HFFc6 (cell line): ENCODE results near the gene CUL3. TPM values are rescaled to one million over a fixed set of nuclear protein-coding genes. Genes with fewer than 3 reads are reported as not detected.

Experiments used
- DNase-seq: peaks from one replicate; pipeline ENCODE4 v3.0.0-alpha.2; 2018
- H3K27ac Mint-ChIP-seq: 2 replicates; pipeline ENCODE4 v1.8.0; 2020; ENCODE audit warnings: mild to moderate bottlenecking, mixed read lengths
- H3K27me3 Mint-ChIP-seq: 2 replicates; pipeline ENCODE4 v1.8.0; 2021; ENCODE audit warnings: mild to moderate bottlenecking, moderate library complexity, mixed read lengths; ENCODE audit not compliant: insufficient read depth
- H3K36me3 Mint-ChIP-seq: 2 replicates; pipeline ENCODE4 v1.8.0; 2021; ENCODE audit warnings: low read depth, mixed read lengths
- H3K4me1 Mint-ChIP-seq: 2 replicates; pipeline ENCODE4 v1.8.0; 2020; ENCODE audit warnings: low read depth, mixed read lengths
- H3K4me3 Mint-ChIP-seq: 2 replicates; pipeline ENCODE4 v1.8.0; 2020; ENCODE audit warnings: mild to moderate bottlenecking, moderate library complexity, mixed read lengths
- H3K9me3 Mint-ChIP-seq: 2 replicates; pipeline ENCODE4 v1.8.0; 2020; ENCODE audit warnings: mild to moderate bottlenecking, mixed read lengths
- CTCF ChIP-seq: fragments of 200-600 bp; sonication (generic); IDR thresholded peaks from 2 replicates; pipeline ENCODE4 v1.5.0; 2021; ENCODE audit warnings: antibody characterized with exemption, mild to moderate bottlenecking
- total RNA-seq, 6 experiments: library from RNA; stranded (reverse); fragmentation: NEBNext Ultra II Directional; extraction: Animal tissue kit (Norgen Biotek cat#: 25700); gene quantifications; 2 replicates in 1 of 6; 3 replicates in 5 of 6; pipeline ENCODE4 v1.2.3, GENCODE V29; 2021

The CUL3 gene
- total RNA-seq, 6 experiments from 2014 or later: 76.9 to 88.4 (median 83.3) TPM

GRCh38 chr2:224570328-224570993 is 14.7 kb downstream of the CUL3 start:
- Mint-ChIP-seq H3K27ac (peak overlapping the region; percentile 59), H3K9me3 (peaks cover 6% of the 10 kb centered on the region; the same call in 1 of the 2 replicates), H3K4me3 (no peak overlapping the region; the same call in 1 of the 2 replicates), H3K27me3 (no peaks in the 10 kb centered on the region), H3K4me1 (peaks cover 59% of the 10 kb centered on the region), H3K36me3 (peaks cover 25% of the 10 kb centered on the region)
- TF ChIP-seq CTCF: no peak
- no peak for DNase-seq

- Mint-ChIP-seq H3K9me3 (peaks cover 6% of the 10 kb centered on the region; the same call in 1 of the 2 replicates), H3K4me1 (peaks cover 51% of the 10 kb centered on the region), H3K36me3 (peaks cover 27% of the 10 kb centered on the region), H3K27me3 (no peaks in the 10 kb centered on the region), H3K4me3 (no peak overlapping the region), H3K27ac (peak overlapping the region; percentile 59)
- no peak for DNase-seq
- TF ChIP-seq CTCF: no peak
Measured at GRCh38 chr2:224569654-224570053, 15.5 kb downstream of the CUL3 start.

- peak; percentile 20 for DNase-seq
- no peak overlapping the region; the same call in 1 of the 2 replicates for H3K4me3 Mint-ChIP-seq
Measured at GRCh38 chr2:224565452-224566035, 19.6 kb downstream of the CUL3 start.

GRCh38 chr2:224563537-224563936 is 21.6 kb downstream of the CUL3 start:
- no peak overlapping the region for H3K4me3 Mint-ChIP-seq
- peak overlapping the region; percentile 4; the same call in 1 of the 2 replicates for H3K27ac Mint-ChIP-seq
- peaks cover 27% of the 10 kb centered on the region for H3K36me3 Mint-ChIP-seq
- peaks cover 10% of the 10 kb centered on the region for H3K4me1 Mint-ChIP-seq
- H3K9me3 Mint-ChIP-seq: peaks cover 6% of the 10 kb centered on the region; the same call in 1 of the 2 replicates
- TF ChIP-seq CTCF: no peak
- no peak for DNase-seq
- no peaks in the 10 kb centered on the region for H3K27me3 Mint-ChIP-seq

More at GRCh38 chr2:224565452-224566035, 19.6 kb downstream of the CUL3 start:
- peaks cover 6% of the 10 kb centered on the region; the same call in 1 of the 2 replicates for H3K9me3 Mint-ChIP-seq
- H3K27ac Mint-ChIP-seq: peak overlapping the region; percentile 31
- no peaks in the 10 kb centered on the region for H3K27me3 Mint-ChIP-seq
- peaks cover 29% of the 10 kb centered on the region for H3K4me1 Mint-ChIP-seq
- H3K36me3 Mint-ChIP-seq: peaks cover 27% of the 10 kb centered on the region
- TF ChIP-seq CTCF: no peak

GRCh38 chr2:224562831-224563230 is 22.3 kb downstream of the CUL3 start:
- no peak for DNase-seq
- Mint-ChIP-seq H3K4me1 (peaks cover 10% of the 10 kb centered on the region), H3K9me3 (peaks cover 3% of the 10 kb centered on the region; the same call in 1 of the 2 replicates), H3K36me3 (peaks cover 23% of the 10 kb centered on the region), H3K27ac (peak overlapping the region; percentile 18; the same call in 1 of the 2 replicates), H3K27me3 (no peaks in the 10 kb centered on the region), H3K4me3 (no peak overlapping the region)
- TF ChIP-seq CTCF: no peak
